Psoas muscle (tissue), 8 donors: Measurements from ENCODE around the gene TBK1. TPM values are rescaled to one million over a fixed set of nuclear protein-coding genes. Genes with fewer than 3 reads are reported as not detected.
A peak's percentile ranks its signal among the peaks of the same experiment; 100 is the strongest.

Experiments
- ATAC-seq, 4 donors: fragments of 200-7000 bp; cut with Tn5 transposase; one replicate each; pipeline ENCODE4 v1.9.1; 2020; ENCODE audit warnings: moderate library complexity in 3 of 4, mild to moderate bottlenecking in 2 of 4
- DNase-seq, 2 donors: peaks; one replicate each; pipeline ENCODE4 v3.0.0-alpha.2; 2020
- H3K27ac ChIP-seq: fragments of 200-600 bp; one replicate; pipeline ENCODE4 v1.8.0; 2022
- H3K27me3 ChIP-seq, 3 donors: fragments of 200-600 bp in 1 of 3; one replicate each; pipeline versions ENCODE4 v1.6.1 to v1.8.0; 2013 to 2022; ENCODE audit warnings: low read length in 2 of 3, mild to moderate bottlenecking in 2 of 3, moderate library complexity in 1 of 3; ENCODE audit not compliant: insufficient read depth in 3 of 3
- H3K36me3 ChIP-seq, 2 donors: fragments of 200-600 bp in 1 of 2; one replicate each; pipeline versions ENCODE4 v1.6.1 to v1.8.0; 2013 to 2022; ENCODE audit warnings: low read depth in 1 of 2, mild to moderate bottlenecking in 1 of 2, moderate library complexity in 1 of 2; ENCODE audit not compliant: insufficient read depth in 1 of 2
- H3K4me1 ChIP-seq: fragments of 200-600 bp; one replicate; pipeline ENCODE4 v1.8.0; 2022
- H3K4me3 ChIP-seq: fragments of 200-600 bp; one replicate; pipeline ENCODE4 v1.8.0; 2022; ENCODE audit warnings: mild to moderate bottlenecking
- H3K9me3 ChIP-seq: fragments of 200-600 bp; one replicate; pipeline ENCODE4 v1.8.0; 2022
- WGBS, 3 donors: extraction: QIAGEN DNeasy Blood & Tissue Kit; methylation state at CpG; one replicate each; pipeline versions ENCODE4 v1.1.6 to v1.1.7; 2013; 5-methylcytosine and 5-hydroxymethylcytosine counted together
- intact Hi-C, 2 donors: fragments of 100-400 bp; cut with DNase I; formaldehyde crosslinking; loops; one replicate each; pipeline versions ENCODE4 v1.11.0 to v1.14.2; 2022
- polyA plus RNA-seq, 3 donors: library from polyadenylated mRNA; stranded (reverse); fragments of 200-250 nt; gene quantifications; one replicate each; pipeline ENCODE4 v1.2.3, GENCODE V29; 2013
- total RNA-seq, 4 donors: library from RNA; stranded (reverse); fragmentation: NEBNext Ultra II Directional in 2 of 4; extraction: Animal tissue kit (Norgen Biotek cat#: 25700) in 2 of 4; gene quantifications; one replicate each; pipeline versions ENCODE4 v1.2.1 to v1.2.4, GENCODE V29; 2021 to 2023
- TF ChIP-seq, protein P1 (sequence below): fragments of 200-600 bp; IDR thresholded peaks from one replicate; pipeline ENCODE4 v1.8.0; 2022; ENCODE audit warnings: antibody characterized with exemption
- donor health status: healthy with polysubstance abuse.
- donor health status: DM: no; HTN: no; CAD: no; lungs with moderate emphysema.
- donor health status: Bipolar disorder and iron deficiency.
- donor health status: healthy.
- donor health status: DM: yes; HTN: yes; CAD: no.
- donor health status: DM: no; HTN: no; CAD: no.
- donor health status: DM: no; HTN: no; CAD: no.
- donor health status: DM: yes; HTN: yes; CAD: no.

The TBK1 gene
- total and polyA plus RNA-seq, 7 donors, result 11.6 to 39.8 (median 19.9) TPM

DNA sequence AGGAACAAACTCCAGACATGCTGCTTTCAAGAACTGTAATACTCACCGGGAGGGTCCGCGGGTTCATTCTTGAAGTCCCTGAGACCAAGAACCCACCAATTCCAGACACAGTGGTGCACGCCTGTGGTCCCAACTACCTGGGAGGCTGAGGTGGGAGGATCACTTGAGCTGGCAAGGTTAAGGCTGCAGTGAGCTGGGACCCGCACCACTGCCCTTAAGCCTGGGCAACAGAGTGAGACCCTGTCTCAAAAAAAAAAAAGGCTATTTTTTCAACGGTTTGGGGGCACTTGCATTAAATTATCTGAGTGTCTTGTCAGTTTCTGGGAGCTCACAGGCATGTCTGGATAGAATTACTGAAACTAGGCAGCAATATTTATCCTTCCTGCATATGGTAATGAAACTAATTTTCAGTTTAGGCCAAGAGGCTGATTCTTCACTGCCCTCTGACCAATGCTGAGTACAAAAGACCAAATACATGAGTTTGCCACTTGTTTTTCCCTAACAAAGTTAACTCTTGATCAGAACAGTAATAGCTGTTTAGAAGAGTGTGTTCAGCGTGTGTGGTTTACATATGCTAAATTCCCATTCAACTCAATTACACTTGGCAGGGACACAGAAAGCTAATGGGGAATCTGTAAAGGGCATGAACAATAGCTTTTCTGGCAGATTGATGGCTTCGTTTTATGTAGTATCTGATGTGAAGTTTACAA is 92.6 kb downstream of the TBK1 start:
- Histone ChIP-seq H3K27me3 (no peaks in the 10 kb centered on the region), H3K27ac (no peak overlapping the region), H3K36me3 (no peaks in the 10 kb centered on the region), H3K4me1 (no peaks in the 10 kb centered on the region), H3K4me3 (no peak overlapping the region), H3K9me3 (no peaks in the 10 kb centered on the region)
- TF ChIP-seq, protein P1, sequence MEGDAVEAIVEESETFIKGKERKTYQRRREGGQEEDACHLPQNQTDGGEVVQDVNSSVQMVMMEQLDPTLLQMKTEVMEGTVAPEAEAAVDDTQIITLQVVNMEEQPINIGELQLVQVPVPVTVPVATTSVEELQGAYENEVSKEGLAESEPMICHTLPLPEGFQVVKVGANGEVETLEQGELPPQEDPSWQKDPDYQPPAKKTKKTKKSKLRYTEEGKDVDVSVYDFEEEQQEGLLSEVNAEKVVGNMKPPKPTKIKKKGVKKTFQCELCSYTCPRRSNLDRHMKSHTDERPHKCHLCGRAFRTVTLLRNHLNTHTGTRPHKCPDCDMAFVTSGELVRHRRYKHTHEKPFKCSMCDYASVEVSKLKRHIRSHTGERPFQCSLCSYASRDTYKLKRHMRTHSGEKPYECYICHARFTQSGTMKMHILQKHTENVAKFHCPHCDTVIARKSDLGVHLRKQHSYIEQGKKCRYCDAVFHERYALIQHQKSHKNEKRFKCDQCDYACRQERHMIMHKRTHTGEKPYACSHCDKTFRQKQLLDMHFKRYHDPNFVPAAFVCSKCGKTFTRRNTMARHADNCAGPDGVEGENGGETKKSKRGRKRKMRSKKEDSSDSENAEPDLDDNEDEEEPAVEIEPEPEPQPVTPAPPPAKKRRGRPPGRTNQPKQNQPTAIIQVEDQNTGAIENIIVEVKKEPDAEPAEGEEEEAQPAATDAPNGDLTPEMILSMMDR, result no peak
- ATAC-seq (no peak), DNase-seq (no peak)
- intact Hi-C loops, result no loop called here
- 69 to 85% (median 82%) methylated on average over 8 of the region's 8 CpGs for WGBS, 3 donors

DNA sequence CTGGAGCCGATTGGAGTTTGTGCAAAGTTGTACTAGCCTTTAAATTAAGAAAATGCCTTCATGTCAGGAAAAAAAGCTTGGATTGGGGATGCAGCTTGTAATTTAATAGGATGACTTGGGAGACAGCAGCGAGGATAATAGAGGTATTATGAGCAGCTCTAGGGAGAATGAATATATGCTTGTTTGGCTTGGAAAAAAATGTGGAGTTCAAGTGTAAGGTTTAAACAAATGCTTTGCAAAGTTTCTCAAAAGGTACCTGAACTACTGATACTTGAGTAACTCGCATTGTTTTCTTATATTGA is 93.1 kb downstream of the TBK1 start:
- H3K36me3 ChIP-seq, result no peaks in the 10 kb centered on the region
- no peak overlapping the region for H3K27ac ChIP-seq
- TF ChIP-seq, protein P1, result no peak
- DNase-seq (no peak), ATAC-seq (no peak)
- 60 to 70% (median 67%) methylated on average over 3 of the region's 3 CpGs for WGBS, 3 donors
- peaks cover 3% of the 10 kb centered on the region for H3K4me1 ChIP-seq
- no peaks in the 10 kb centered on the region for H3K27me3 ChIP-seq
- intact Hi-C loops, result no loop called here
- H3K4me3 ChIP-seq, result no peak overlapping the region
- no peaks in the 10 kb centered on the region for H3K9me3 ChIP-seq

DNA sequence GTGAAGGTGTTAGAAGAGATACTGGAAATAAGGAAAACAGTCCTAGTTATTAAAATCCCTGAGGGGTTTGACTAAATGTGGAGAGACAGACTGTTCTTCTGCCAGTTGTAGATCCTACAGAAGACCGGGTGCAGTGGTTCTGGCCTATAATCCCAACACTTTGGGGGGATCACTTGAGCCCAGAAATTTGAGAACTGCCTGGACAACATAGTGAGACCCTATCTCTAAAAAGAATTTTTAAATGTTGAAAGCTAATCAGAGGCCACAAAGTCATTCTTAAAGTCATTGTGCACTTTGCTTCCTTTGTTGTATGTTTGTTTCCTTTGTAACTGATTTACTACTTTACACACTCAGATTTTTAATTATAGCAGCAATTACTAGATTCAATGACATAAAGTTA is 97.2 kb downstream of the TBK1 start:
- DNase-seq (no peak), ATAC-seq (no peak)
- 66 to 85% (median 73%) methylated on average over 1 of the region's 1 CpG for WGBS, 3 donors
- Histone ChIP-seq H3K27me3 (no peaks in the 10 kb centered on the region), H3K36me3 (no peaks in the 10 kb centered on the region), H3K4me3 (no peak overlapping the region), H3K27ac (no peak overlapping the region), H3K4me1 (peaks cover 3% of the 10 kb centered on the region), H3K9me3 (no peaks in the 10 kb centered on the region)
- TF ChIP-seq, protein P1, result no peak
- intact Hi-C loops, result loop anchor here in 1 of 2 donors (1.0 kb wide), 1 partner anchor 147 kb away; no protein-coding TSS in a partner anchor

DNA sequence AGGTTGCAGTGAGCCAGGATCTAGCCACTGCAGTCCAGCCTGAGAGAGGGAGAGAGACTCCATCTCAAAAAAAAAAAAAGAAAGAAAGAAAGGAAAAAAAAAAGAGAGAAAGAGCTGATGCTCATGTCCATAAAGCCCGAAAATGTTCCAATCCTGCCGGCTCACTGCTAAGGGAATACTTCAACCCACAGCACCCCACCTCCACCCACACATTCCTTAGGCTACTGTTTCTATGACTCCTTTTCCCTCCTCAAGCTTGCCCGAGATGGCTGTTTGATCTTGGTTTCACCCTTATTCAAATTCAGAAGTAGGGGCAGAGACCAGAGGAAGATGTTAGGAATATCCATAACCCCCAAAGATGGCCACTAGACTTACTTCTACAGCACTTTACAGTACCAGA is 98.8 kb downstream of the TBK1 start:
- H3K27me3 ChIP-seq, result no peaks in the 10 kb centered on the region
- peaks cover 3% of the 10 kb centered on the region for H3K4me1 ChIP-seq
- no peak overlapping the region for H3K4me3 ChIP-seq
- WGBS, 3 donors, result 48 to 78% (median 56%) methylated on average over 3 of the region's 3 CpGs
- intact Hi-C loops, result loop anchor here in 1 of 2 donors (2.0 to 5.0 kb wide), 2 partner anchors 62 to 144 kb away; partner anchors contain the start of gene RASSF3
- H3K36me3 ChIP-seq, result no peaks in the 10 kb centered on the region
- H3K9me3 ChIP-seq, result no peaks in the 10 kb centered on the region
- no peak overlapping the region for H3K27ac ChIP-seq
- ATAC-seq, result peak in 1 of 4 donors; percentile 32
- DNase-seq, result no peak
- TF ChIP-seq, protein P1, result no peak

DNA sequence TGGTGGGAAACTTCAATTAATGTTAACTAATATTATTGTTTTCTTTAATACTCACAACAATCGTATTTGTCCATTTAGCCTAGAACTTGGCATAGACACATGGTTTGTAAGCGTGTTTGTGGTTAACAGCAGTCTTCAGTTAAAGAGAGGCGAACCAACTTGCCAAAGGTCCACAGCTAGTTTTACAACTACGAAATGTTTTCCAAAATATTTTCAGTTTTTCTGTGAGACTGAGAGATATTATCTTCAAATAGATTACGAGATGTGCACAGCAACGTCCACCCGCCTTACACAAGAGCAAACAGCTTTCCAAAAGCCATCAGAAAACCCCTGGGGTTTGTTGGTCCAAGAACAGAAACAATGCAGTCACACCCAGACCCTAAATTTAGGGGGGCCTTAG is 99.8 kb downstream of the TBK1 start:
- H3K27ac ChIP-seq, result no peak overlapping the region
- no peak for DNase-seq
- no peaks in the 10 kb centered on the region for H3K9me3 ChIP-seq
- no peak for ATAC-seq
- H3K4me1 ChIP-seq, result peaks cover 3% of the 10 kb centered on the region
- 52 to 59% (median 54%) methylated on average over 7 of the region's 7 CpGs for WGBS, 3 donors
- intact Hi-C loops, result loop anchor here in 1 of 2 donors (2.0 to 5.0 kb wide), 2 partner anchors 61 to 143 kb away; partner anchors contain the start of gene RASSF3
- H3K4me3 ChIP-seq, result no peak overlapping the region
- TF ChIP-seq, protein P1, result no peak
- H3K36me3 ChIP-seq, result no peaks in the 10 kb centered on the region
- no peaks in the 10 kb centered on the region for H3K27me3 ChIP-seq
